ENCODE data around the gene ETS2. TPM values are rescaled to one million over a fixed set of nuclear protein-coding genes. Genes with fewer than 3 reads are reported as not detected.

ETS2 gene
- total and polyA plus RNA-seq, 2 of the 4 experiments (the other 2 are of a cell fraction): 21.3 to 21.7 TPM

- no peak for TF ChIP-seq RCOR1 (IDR thresholded peaks at IDR 0.05; ENCODE audit: insufficient replicate concordance, low read length)
- peak; percentile 3; the same call in 1 of the 2 replicates for TF ChIP-seq RAD21 (IDR thresholded peaks at IDR 0.05; ENCODE audit: low read length)
- no peak for TF ChIP-seq MXI1 (IDR thresholded peaks at IDR 0.05; ENCODE audit: borderline replicate concordance, low read depth, low read length)
These were observed 26.1 kb downstream of the ETS2 start (continued) for GRCh38 chr21:38831526-38832467.

GRCh38 chr21:38832664-38833063 is 26.9 kb downstream of the ETS2 start:
- Histone ChIP-seq H2AK9ac (replicated peaks; ENCODE audit: low read depth, low read length, poor library complexity) (no peak overlapping the region), H3K79me1 (ENCODE audit: low read depth in 1 of 2, low read length in 2 of 2) (no peaks in the 10 kb centered on the region), H2AFZ (replicated peaks; ENCODE audit: low read length, poor library complexity) (no peak overlapping the region), H3K27ac (ENCODE audit: insufficient read depth, low read length) (no peak overlapping the region), H4K20me1 (ENCODE audit: insufficient read depth, low read length) (no peaks in the 10 kb centered on the region), H3K4ac (ENCODE audit: low read depth, low read length) (peak overlapping the region; percentile 83; the same call in 1 of the 2 replicates), H3K23ac (ENCODE audit: low read depth, low read length) (no peak overlapping the region), H3K4me3 (ENCODE audit: insufficient read depth, low read depth, low read length) (no peak overlapping the region), H3K9ac (ENCODE audit: low read depth, low read length) (no peak overlapping the region), H3K9me1 (ENCODE audit: insufficient read depth, low read length) (peaks cover 3% of the 10 kb centered on the region), H3K18ac (ENCODE audit: low read depth, low read length) (peak overlapping the region; percentile 57), H2BK120ac (ENCODE audit: low read depth, low read length) (no peak overlapping the region; the same call in 1 of the 2 replicates), H3K4me2 (ENCODE audit: low read depth, low read length) (no peak overlapping the region), H2BK15ac (ENCODE audit: low read depth, low read length) (0 out of 3 replicates have a peak overlapping the region, but pooled peaks have one; percentile 82), H3K36me3 (ENCODE audit: control insufficient read depth, insufficient read depth, low read length) (no peaks in the 10 kb centered on the region), H2BK5ac (ENCODE audit: low read depth, low read length, poor library complexity, severe bottlenecking) (no peak overlapping the region), H2AK5ac (ENCODE audit: low read depth, low read length) (peak overlapping the region; percentile 30; the same call in 1 of the 2 replicates), H4K91ac (ENCODE audit: insufficient read depth, low read depth, low read length) (no peak overlapping the region), H4K8ac (ENCODE audit: low read depth in 2 of 2, low read length in 2 of 2) (peak overlapping the region in 1 of 2 experiments; percentile 6; a peak in 1 of 4 replicates), H3K4me1 (ENCODE audit: control insufficient read depth, insufficient read depth, low read length) (peaks cover 12% of the 10 kb centered on the region), H3K9me3 (ENCODE audit: control insufficient read depth, insufficient read depth, low read length) (no peaks in the 10 kb centered on the region), H2BK20ac (ENCODE audit: low read depth, low read length) (no peak overlapping the region), H3K56ac (ENCODE audit: extremely low read depth, insufficient read depth, low read length) (no peak overlapping the region), H3K14ac (replicated peaks; ENCODE audit: low read depth, low read length) (0 out of 2 replicates have a peak overlapping the region, but pooled peaks have one; percentile 37), H4K5ac (ENCODE audit: low read depth, low read length) (no peak overlapping the region), H3K27me3 (ENCODE audit: control insufficient read depth, insufficient read depth, low read length) (no peaks in the 10 kb centered on the region)
- dilution Hi-C loops (cut with HindIII; ENCODE audit: low sequenced_read_pairs, unreplicated experiment): no loop called here
- in situ Hi-C loops (cut with MboI; ENCODE audit: low sequenced_read_pairs): no loop called here
- DNase-seq: no peak
- POLR2A ChIA-PET (ENCODE audit: unreplicated experiment): no interaction called here
- intact Hi-C loops (cut with micrococcal nuclease): no loop called here
- CTCF ChIA-PET: interaction anchor here (1.1 kb wide), 1 partner anchor 26 kb away, joined by 4 read pairs; no protein-coding TSS in a partner anchor
- no peak for TF ChIP-seq ELK1 (IDR thresholded peaks at IDR 0.05; ENCODE audit: borderline replicate concordance, low read depth, low read length)
- TF ChIP-seq RCOR1 (IDR thresholded peaks at IDR 0.05; ENCODE audit: insufficient replicate concordance, low read length): no peak
- TF ChIP-seq FOS (IDR thresholded peaks at IDR 0.05; ENCODE audit: low read depth, low read length): no peak
- no peak for TF ChIP-seq RAD21 (IDR thresholded peaks at IDR 0.05; ENCODE audit: low read length)
- no peak for TF ChIP-seq CHD1 (IDR thresholded peaks at IDR 0.05; ENCODE audit: low read depth, low read length)
- no peak for TF ChIP-seq SMC3 (IDR thresholded peaks at IDR 0.05; ENCODE audit: low read depth, low read length)
- no peak for TF ChIP-seq RFX5 (IDR thresholded peaks at IDR 0.05; ENCODE audit: low read depth, low read length)
- no peak for TF ChIP-seq MXI1 (IDR thresholded peaks at IDR 0.05; ENCODE audit: borderline replicate concordance, low read depth, low read length)
- no peak for TF ChIP-seq POLR2A (IDR thresholded peaks at IDR 0.05; ENCODE audit: low read depth, low read length)
- TF ChIP-seq CEBPB (IDR thresholded peaks at IDR 0.05; ENCODE audit: low read depth, low read length): no peak
- BruUV-seq (replicated peaks): no TSS peak
- no CpG with 5 or more reads among the region's 3 CpGs for WGBS, 2 experiments (ENCODE audit: extremely low coverage in 2 of 2, insufficient read length in 1 of 2)
- no peak for ATAC-seq (ENCODE audit: low read depth)

All from IMR-90 (cell line).